Ureter (tissue), 1 donor: ENCODE data around the gene RIPOR3. TPM values are rescaled to one million over a fixed set of nuclear protein-coding genes. Genes with fewer than 3 reads are reported as not detected.
"Not testable (repeated sequence)": the region's sequence is repeated elsewhere in the genome, so short reads cannot be mapped to it uniquely, and the experiment has no call there.

ENCODE experiments used
- DNase-seq: peaks from one replicate; pipeline ENCODE4 v3.0.0-alpha.2; 2020; ENCODE audit warnings: low spot score
- total RNA-seq: library from RNA; stranded (reverse); gene quantifications from one replicate; pipeline ENCODE4 v1.2.4, GENCODE V29; 2023
- donor health status: DM: yes; HTN: yes; CAD: no.

Gene RIPOR3
- total RNA-seq, 1 donor from 2014 or later = 5.0 TPM

GRCh38 chr20:50680105-50680960, 11.0 kb downstream of the RIPOR3 start:
- DNase-seq = no peak

- no peak for DNase-seq
Measured at GRCh38 chr20:50679753-50680104, 11.6 kb downstream of the RIPOR3 start.

GRCh38 chr20:50678169-50678898, 13.0 kb downstream of the RIPOR3 start:
- DNase-seq = peak; percentile 72

- no peak for DNase-seq
Measured at GRCh38 chr20:50676858-50677257, 14.5 kb downstream of the RIPOR3 start.

- DNase-seq = not testable (repeated sequence)
Measured at GRCh38 chr20:50676377-50676731, 15.0 kb downstream of the RIPOR3 start.

- DNase-seq = no peak
Measured at GRCh38 chr20:50675671-50676376, 15.5 kb downstream of the RIPOR3 start.

- DNase-seq = no peak
Measured at GRCh38 chr20:50674138-50674825, 17.1 kb downstream of the RIPOR3 start.

- no peak for DNase-seq
Measured at GRCh38 chr20:50673466-50674137, 17.7 kb downstream of the RIPOR3 start.

- no peak for DNase-seq
Measured at GRCh38 chr20:50673146-50673465, 18.2 kb downstream of the RIPOR3 start.

- no peak for DNase-seq
Measured at GRCh38 chr20:50672400-50673145, 18.8 kb downstream of the RIPOR3 start.

- DNase-seq = no peak
Measured at GRCh38 chr20:50671626-50672025, 19.7 kb downstream of the RIPOR3 start.

GRCh38 chr20:50671010-50671409, 20.3 kb downstream of the RIPOR3 start:
- DNase-seq = not testable (repeated sequence)

GRCh38 chr20:50670126-50670862, 21.0 kb downstream of the RIPOR3 start:
- DNase-seq = no peak

GRCh38 chr20:50668798-50669197, 22.5 kb downstream of the RIPOR3 start:
- DNase-seq = no peak

- DNase-seq = no peak
Measured at GRCh38 chr20:50668326-50668725, 23.0 kb downstream of the RIPOR3 start.

- DNase-seq = no peak
Measured at GRCh38 chr20:50666709-50667298, 24.5 kb downstream of the RIPOR3 start.

- no peak for DNase-seq
Measured at GRCh38 chr20:50664254-50664653, 27.1 kb downstream of the RIPOR3 start.

- no peak for DNase-seq
Measured at GRCh38 chr20:50663095-50663821, 28.1 kb downstream of the RIPOR3 start.
